Pancreas (tissue), 10 donors: ENCODE data around the gene MIOX. TPM values are rescaled to one million over a fixed set of nuclear protein-coding genes. Genes with fewer than 3 reads are reported as not detected.
A peak's percentile ranks its signal among the peaks of the same experiment; 100 is the strongest.

Source experiments
- ATAC-seq, 4 donors: fragments of 200-7000 bp; cut with Tn5 transposase; one replicate each; pipeline versions ENCODE4 v1.8.0 to v1.9.1; 2020; ENCODE audit warnings: mild to moderate bottlenecking in 4 of 4, moderate library complexity in 4 of 4
- DNase-seq, 6 donors: peaks; one replicate each; pipeline ENCODE4 v3.0.0-alpha.2; 2020
- FAIRE-seq: peaks from 2 replicates; lab custom pipeline; 2012; peaks lifted over from hg19 to GRCh38; lab: Jason Lieb, UNC
- H3K27ac ChIP-seq, 4 donors: fragments of 200-600 bp; sonication (generic); 1 replicate in 3 of 4; 2 replicates in 1 of 4; pipeline versions ENCODE4 v1.5.0 to v1.8.0; 2020
- H3K27me3 ChIP-seq, 4 donors: fragments of 200-600 bp; one replicate each; pipeline ENCODE4 v1.8.0; 2021
- H3K36me3 ChIP-seq, 3 donors: fragments of 200-600 bp; sonication (generic) in 1 of 3; one replicate each; pipeline versions ENCODE4 v1.5.0 to v1.8.0; 2020 to 2021
- H3K4me1 ChIP-seq, 3 donors: fragments of 200-600 bp; one replicate each; pipeline ENCODE4 v1.8.0; 2021
- H3K4me3 ChIP-seq, 4 donors: fragments of 200-600 bp; sonication (generic) in 2 of 4; one replicate each; pipeline versions ENCODE4 v1.5.0 to v1.8.0; 2020 to 2021
- H3K9me3 ChIP-seq, 4 donors: fragments of 200-600 bp; one replicate each; pipeline ENCODE4 v1.8.0; 2021
- CTCF ChIP-seq, 4 donors: fragments of 200-600 bp; sonication (generic) in 3 of 4; IDR thresholded peaks; one replicate each; pipeline versions ENCODE4 v1.5.0 to v1.8.0; 2021; ENCODE audit warnings: antibody characterized with exemption in 4 of 4
- WGBS, 2 donors: extraction: QIAGEN DNeasy Blood & Tissue Kit; methylation state at CpG; one replicate each; pipeline ENCODE4 v1.1.7; 2013; 5-methylcytosine and 5-hydroxymethylcytosine counted together
- intact Hi-C, 3 donors: fragments of 100-400 bp; cut with DNase I; formaldehyde crosslinking; loops; one replicate each; pipeline versions ENCODE4 v1.11.1 to v1.14.2; 2022
- polyA plus RNA-seq, 2 donors: library from polyadenylated mRNA; stranded (reverse); fragments of 200-250 nt; gene quantifications; one replicate each; pipeline ENCODE4 v1.2.3, GENCODE V29; 2013
- total RNA-seq, 6 donors: library from RNA; stranded (reverse); fragmentation: NEBNext Ultra II Directional in 4 of 6; extraction: Animal tissue kit (Norgen Biotek cat#: 25700) in 4 of 6; gene quantifications; one replicate each; pipeline versions ENCODE4 v1.2.1 to v1.2.4, GENCODE V29; 2021 to 2023
- donor health status: healthy with polysubstance abuse.
- donor health status: DM: no; HTN: no; CAD: no; lungs with moderate emphysema.
- donor health status: DM: no; HTN: no; CAD: no.
- donor health status: control.
- donor health status: control.
- donor health status: Bipolar disorder and iron deficiency.
- donor health status: DM: yes; HTN: yes; CAD: no.
- donor health status: DM: no; HTN: no; CAD: no.
- donor health status: DM: no; HTN: no; CAD: no.
- donor health status: DM: yes; HTN: yes; CAD: no.

Gene MIOX
- total and polyA plus RNA-seq, 8 donors, result 0.40 to 2.9 (median 0.54) TPM; not detected in 3

GRCh38 chr22:50520826-50521453 lies 34.3 kb downstream of the MIOX start:
- TF ChIP-seq CTCF (IDR thresholded peaks at IDR 0.05), result no peak
- DNase-seq (peak in 1 of 6 donors; percentile 62), FAIRE-seq (no peak), ATAC-seq (no peak)
- Histone ChIP-seq H3K4me1 (peaks cover 5 to 7% (median 6%) of the 10 kb centered on the region in 3 donors), H3K9me3 (no peaks in the 10 kb centered on the region), H3K27me3 (no peaks in the 10 kb centered on the region), H3K4me3 (no peak overlapping the region), H3K36me3 (peaks cover 0 to 52% (median 19%) of the 10 kb centered on the region in 3 donors), H3K27ac (no peak overlapping the region)
- WGBS, 2 donors, result 92 to 95% methylated on average over 13 of the region's 13 CpGs
- intact Hi-C loops, result no loop called here

GRCh38 chr22:50521710-50522109 lies 35.1 kb downstream of the MIOX start:
- ATAC-seq (no peak), DNase-seq (no peak), FAIRE-seq (no peak)
- H3K36me3 ChIP-seq, result peaks cover 0 to 52% (median 19%) of the 10 kb centered on the region in 3 donors
- H3K9me3 ChIP-seq, result no peaks in the 10 kb centered on the region
- 94% methylated on average over 10 of the region's 10 CpGs for WGBS, 2 donors
- no peak overlapping the region for H3K27ac ChIP-seq
- no peak for TF ChIP-seq CTCF (IDR thresholded peaks at IDR 0.05)
- H3K4me1 ChIP-seq, result peaks cover 5 to 7% (median 6%) of the 10 kb centered on the region in 3 donors
- H3K4me3 ChIP-seq, result no peak overlapping the region
- intact Hi-C loops, result no loop called here
- H3K27me3 ChIP-seq, result no peaks in the 10 kb centered on the region

- Histone ChIP-seq H3K9me3 (no peaks in the 10 kb centered on the region), H3K36me3 (peaks cover 0 to 49% (median 19%) of the 10 kb centered on the region in 3 donors), H3K27me3 (no peaks in the 10 kb centered on the region), H3K27ac (no peak overlapping the region), H3K4me3 (no peak overlapping the region), H3K4me1 (peaks cover 5 to 7% (median 6%) of the 10 kb centered on the region in 3 donors)
- FAIRE-seq, result no peak
- intact Hi-C loops, result no loop called here
- TF ChIP-seq CTCF (IDR thresholded peaks at IDR 0.05), result no peak
- whole genome bisulfite sequencing, 2 donors, result 92% methylated on average over 13 to 15 of the region's 15 CpGs
- DNase-seq, result peak in 1 of 6 donors; percentile 65
- ATAC-seq, result no peak
Measured at GRCh38 chr22:50522208-50522805, 35.6 kb downstream of the MIOX start.

- 85 to 87% methylated on average over 22 of the region's 22 CpGs for WGBS, 2 donors
- ATAC-seq (no peak), FAIRE-seq (no peak), DNase-seq (peak in 1 of 6 donors; percentile 66)
- Histone ChIP-seq H3K9me3 (no peaks in the 10 kb centered on the region), H3K27me3 (no peaks in the 10 kb centered on the region), H3K4me3 (no peak overlapping the region), H3K4me1 (peaks cover 5 to 7% (median 6%) of the 10 kb centered on the region in 3 donors), H3K36me3 (peaks cover 0 to 43% (median 19%) of the 10 kb centered on the region in 3 donors), H3K27ac (no peak overlapping the region)
- intact Hi-C loops, result no loop called here
- no peak for TF ChIP-seq CTCF (IDR thresholded peaks at IDR 0.05)
Measured at GRCh38 chr22:50522806-50523438, 36.3 kb downstream of the MIOX start.
